PFSK-1 (cell line): Measurements from ENCODE around the gene SLC16A8.

Experiments used
- FOXP2 ChIP-seq: optimal IDR thresholded peaks from 2 replicates; pipeline ENCODE3; 2011; ENCODE audit warnings: borderline replicate concordance, control low read depth, inconsistent platforms; ENCODE audit not compliant: insufficient read depth; ENCODE audit errors: extremely low read length, extremely low read depth
- POLR2AphosphoS5 ChIP-seq: IDR thresholded peaks from 2 replicates; pipeline ENCODE4 v1.6.1; 2012; ENCODE audit warnings: low read depth, mild to moderate bottlenecking, control low read depth, low read length, moderate library complexity
- REST ChIP-seq, 2 experiments: IDR thresholded peaks; 2 replicates each; pipeline versions ENCODE4 v1.6.1 to v1.8.0; 2011 to 2012; ENCODE audit warnings: low read depth in 2 of 2, low read length in 2 of 2, control low read depth in 1 of 2, inconsistent platforms in 1 of 2, mild to moderate bottlenecking in 1 of 2, moderate library complexity in 1 of 2; ENCODE audit not compliant: insufficient read depth in 1 of 2
- SIN3A ChIP-seq: IDR thresholded peaks from 2 replicates; pipeline ENCODE4 v1.6.1; 2012; ENCODE audit warnings: mild to moderate bottlenecking, low read length, moderate library complexity, borderline replicate concordance; ENCODE audit not compliant: insufficient read depth
- TAF1 ChIP-seq: IDR thresholded peaks from 2 replicates; pipeline ENCODE4 v1.6.1; 2012; ENCODE audit warnings: low read length, control low read depth, borderline replicate concordance; ENCODE audit not compliant: insufficient read depth

Gene SLC16A8

GRCh38 chr22:38125751-38126201, 41.8 kb upstream of the SLC16A8 start:
- TF ChIP-seq SIN3A (no peak), TAF1 (no peak), FOXP2 (no peak), POLR2AphosphoS5 (no peak), REST (IDR thresholded peaks at IDR 0.05; ENCODE audit: insufficient read depth in 1 of 2, low read depth in 2 of 2, low read length in 2 of 2) (no peak)

- TF ChIP-seq REST (IDR thresholded peaks at IDR 0.05; ENCODE audit: insufficient read depth in 1 of 2, low read depth in 2 of 2, low read length in 2 of 2) (no peak), TAF1 (no peak), SIN3A (no peak), FOXP2 (no peak), POLR2AphosphoS5 (no peak)
These were observed 41.1 kb upstream of the SLC16A8 start for GRCh38 chr22:38125038-38125610.

DNA sequence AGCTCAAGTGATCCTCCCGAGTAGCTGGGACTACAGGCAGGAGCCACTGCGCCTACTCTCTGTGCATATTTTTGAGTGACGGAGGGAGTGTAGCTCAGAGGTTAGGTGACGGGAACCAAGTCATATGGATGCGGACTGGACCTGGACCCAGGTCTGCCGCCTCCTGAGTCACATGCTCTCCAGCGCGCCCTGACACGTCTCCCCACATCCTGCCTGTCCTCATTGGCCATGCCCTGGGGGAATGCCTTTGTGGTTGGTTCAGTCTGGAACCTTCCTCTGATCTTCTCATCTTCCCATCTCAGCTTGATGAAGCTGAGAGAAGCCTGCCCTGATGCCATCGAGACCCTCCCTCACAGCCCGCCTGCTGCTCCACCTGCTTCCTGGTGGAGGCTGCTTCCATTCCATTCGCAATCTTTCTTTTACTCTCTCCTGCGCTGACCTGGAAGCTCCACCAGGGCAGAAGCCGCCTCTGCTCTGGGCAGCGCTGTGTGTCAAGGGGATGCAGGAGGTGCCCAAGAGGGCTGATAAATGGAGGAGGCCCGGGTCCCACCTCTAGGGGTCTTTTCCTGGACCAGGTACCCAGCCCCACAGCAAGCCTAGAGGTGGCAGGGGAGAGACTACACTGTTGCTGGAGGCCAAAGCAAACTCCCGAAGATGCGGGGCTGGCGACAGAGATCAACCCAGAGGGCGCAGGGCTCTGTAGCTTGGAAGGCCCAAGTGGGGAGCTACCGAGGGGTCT, 40.4 kb upstream of the SLC16A8 start:
- no peak for TF ChIP-seq SIN3A
- no peak for TF ChIP-seq REST (IDR thresholded peaks at IDR 0.05; ENCODE audit: insufficient read depth in 1 of 2, low read depth in 2 of 2, low read length in 2 of 2)
- TF ChIP-seq TAF1 = no peak
- TF ChIP-seq FOXP2 = no peak
- TF ChIP-seq POLR2AphosphoS5 = no peak

DNA sequence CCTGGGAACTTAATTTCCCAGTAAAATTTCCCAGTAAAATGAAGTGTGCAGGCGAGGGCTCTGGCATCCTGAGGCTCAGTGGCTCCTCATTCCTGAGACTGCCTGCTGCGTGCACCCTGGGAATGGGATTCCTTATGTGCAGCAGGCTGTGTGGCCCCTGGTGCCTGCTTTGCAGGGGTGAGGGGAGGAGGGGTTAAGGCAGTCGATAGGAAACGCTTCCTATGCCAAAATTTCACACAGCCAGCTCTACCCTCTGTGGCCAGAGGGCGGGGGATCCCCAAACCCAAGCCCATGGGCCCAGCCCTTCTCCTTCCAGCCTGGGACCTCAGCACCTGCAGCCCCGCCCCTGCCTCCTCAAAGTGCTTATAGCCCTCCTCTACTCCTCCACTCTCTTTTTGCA, 38.6 kb upstream of the SLC16A8 start:
- no peak for TF ChIP-seq TAF1
- TF ChIP-seq FOXP2 = no peak
- TF ChIP-seq SIN3A = no peak
- no peak for TF ChIP-seq REST (IDR thresholded peaks at IDR 0.05; ENCODE audit: insufficient read depth in 1 of 2, low read depth in 2 of 2, low read length in 2 of 2)
- no peak for TF ChIP-seq POLR2AphosphoS5
